GM06990 (cell line): ENCODE measurements around the gene B3GALT5.

Experiments used
- DNase-seq: peaks from one replicate; pipeline ENCODE4 v3.0.0-alpha.2; 2011; ENCODE audit not compliant: insufficient read length; ENCODE audit errors: extremely low read depth
- H3K27me3 ChIP-seq: replicated peaks from 2 replicates; pipeline ENCODE4 v1.6.0; 2011; ENCODE audit warnings: low read length; ENCODE audit not compliant: control insufficient read depth, insufficient read depth
- H3K36me3 ChIP-seq: 2 replicates; pipeline ENCODE4 v1.5.1; 2011; ENCODE audit warnings: low read length; ENCODE audit not compliant: control insufficient read depth, insufficient read depth
- H3K4me3 ChIP-seq: replicated peaks from 2 replicates; pipeline ENCODE4 v1.5.1; 2011; ENCODE audit warnings: low read depth, mild to moderate bottlenecking, control low read depth, low read length
- TF ChIP-seq, protein P1 (sequence below): IDR thresholded peaks from 2 replicates; pipeline ENCODE4 v1.5.1; 2011; ENCODE audit warnings: low read length, control low read depth, mild to moderate bottlenecking, inconsistent platforms; ENCODE audit not compliant: insufficient read depth, poor library complexity, severe bottlenecking

The B3GALT5 gene

DNA sequence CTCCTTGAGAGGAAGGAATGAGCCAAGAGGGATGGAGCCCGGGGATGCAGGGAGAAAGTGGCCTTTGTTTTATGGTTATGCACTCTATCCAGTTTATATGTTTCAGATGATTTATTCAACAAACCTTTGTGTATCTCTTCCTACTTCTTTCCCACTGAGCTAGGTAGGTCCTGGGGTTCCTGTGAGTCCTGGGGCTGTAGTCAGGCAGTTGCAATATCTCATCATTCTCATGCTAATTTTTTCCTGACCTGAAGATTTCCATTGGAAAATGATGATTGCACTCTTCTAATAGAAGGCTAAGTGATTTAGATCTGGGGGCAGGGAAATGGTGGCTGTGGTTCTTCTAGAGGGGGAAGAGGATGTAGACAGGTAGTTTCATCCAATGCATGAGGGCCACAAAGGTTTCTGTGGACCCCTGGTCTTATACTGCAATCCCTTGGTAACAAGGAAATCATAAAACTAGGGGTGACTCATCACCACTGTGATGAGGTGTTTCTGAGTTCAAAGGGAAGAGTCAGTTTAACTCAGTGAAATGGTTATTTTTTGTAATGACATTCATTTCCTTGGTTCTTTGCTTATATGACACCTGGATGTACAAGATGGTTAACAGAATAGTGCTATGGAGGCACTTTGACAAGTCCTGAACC is 20.2 kb downstream of the B3GALT5 start:
- DNase-seq: no peak
- TF ChIP-seq, protein P1, sequence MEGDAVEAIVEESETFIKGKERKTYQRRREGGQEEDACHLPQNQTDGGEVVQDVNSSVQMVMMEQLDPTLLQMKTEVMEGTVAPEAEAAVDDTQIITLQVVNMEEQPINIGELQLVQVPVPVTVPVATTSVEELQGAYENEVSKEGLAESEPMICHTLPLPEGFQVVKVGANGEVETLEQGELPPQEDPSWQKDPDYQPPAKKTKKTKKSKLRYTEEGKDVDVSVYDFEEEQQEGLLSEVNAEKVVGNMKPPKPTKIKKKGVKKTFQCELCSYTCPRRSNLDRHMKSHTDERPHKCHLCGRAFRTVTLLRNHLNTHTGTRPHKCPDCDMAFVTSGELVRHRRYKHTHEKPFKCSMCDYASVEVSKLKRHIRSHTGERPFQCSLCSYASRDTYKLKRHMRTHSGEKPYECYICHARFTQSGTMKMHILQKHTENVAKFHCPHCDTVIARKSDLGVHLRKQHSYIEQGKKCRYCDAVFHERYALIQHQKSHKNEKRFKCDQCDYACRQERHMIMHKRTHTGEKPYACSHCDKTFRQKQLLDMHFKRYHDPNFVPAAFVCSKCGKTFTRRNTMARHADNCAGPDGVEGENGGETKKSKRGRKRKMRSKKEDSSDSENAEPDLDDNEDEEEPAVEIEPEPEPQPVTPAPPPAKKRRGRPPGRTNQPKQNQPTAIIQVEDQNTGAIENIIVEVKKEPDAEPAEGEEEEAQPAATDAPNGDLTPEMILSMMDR: no peak
- Histone ChIP-seq H3K4me3 (no peak overlapping the region), H3K27me3 (no peaks in the 10 kb centered on the region), H3K36me3 (no peaks in the 10 kb centered on the region)

DNA sequence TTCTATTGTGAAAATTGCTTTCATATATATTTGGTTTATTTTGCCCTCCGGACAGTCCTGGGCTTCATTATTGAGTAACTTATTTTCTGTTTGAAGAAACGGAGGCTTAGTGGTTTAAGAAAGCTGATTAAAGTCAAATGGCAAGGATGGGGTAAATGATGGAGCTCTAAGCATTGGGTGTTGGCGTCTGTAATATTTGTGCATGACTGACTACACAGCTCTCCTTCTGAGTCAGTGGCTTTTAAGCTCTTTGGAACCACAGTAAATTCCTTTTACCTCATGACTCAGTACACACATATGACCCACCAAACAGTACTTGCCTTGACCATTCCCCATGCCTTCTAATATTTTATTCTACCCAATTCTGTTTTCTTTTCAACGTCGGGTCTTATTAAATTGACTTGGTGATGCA is 21.0 kb downstream of the B3GALT5 start:
- TF ChIP-seq, protein P1: no peak
- no peak overlapping the region for H3K4me3 ChIP-seq
- no peak for DNase-seq
- no peaks in the 10 kb centered on the region for H3K27me3 ChIP-seq
- H3K36me3 ChIP-seq: no peaks in the 10 kb centered on the region

DNA sequence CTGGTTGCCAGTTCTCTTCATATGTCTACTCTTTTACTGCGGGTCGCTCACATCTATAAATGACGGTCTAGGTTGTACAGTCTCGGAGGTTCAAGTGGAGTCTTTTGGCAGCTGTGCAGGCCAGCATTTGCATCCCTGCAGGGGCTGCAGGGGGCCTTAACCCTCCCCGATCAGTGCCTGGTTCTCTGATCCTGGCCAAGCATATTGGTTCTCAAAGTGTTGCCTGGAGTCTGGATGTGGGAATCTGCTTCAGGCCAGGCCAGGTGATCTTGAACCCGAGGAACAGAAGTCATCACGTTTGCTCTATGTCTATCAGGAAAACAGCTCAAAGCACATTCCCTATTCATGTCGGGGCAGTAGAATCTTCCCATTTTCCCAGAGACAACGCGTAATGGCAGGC is 21.8 kb downstream of the B3GALT5 start:
- Histone ChIP-seq H3K4me3 (no peak overlapping the region), H3K27me3 (no peaks in the 10 kb centered on the region), H3K36me3 (no peaks in the 10 kb centered on the region)
- TF ChIP-seq, protein P1: no peak
- DNase-seq: no peak

DNA sequence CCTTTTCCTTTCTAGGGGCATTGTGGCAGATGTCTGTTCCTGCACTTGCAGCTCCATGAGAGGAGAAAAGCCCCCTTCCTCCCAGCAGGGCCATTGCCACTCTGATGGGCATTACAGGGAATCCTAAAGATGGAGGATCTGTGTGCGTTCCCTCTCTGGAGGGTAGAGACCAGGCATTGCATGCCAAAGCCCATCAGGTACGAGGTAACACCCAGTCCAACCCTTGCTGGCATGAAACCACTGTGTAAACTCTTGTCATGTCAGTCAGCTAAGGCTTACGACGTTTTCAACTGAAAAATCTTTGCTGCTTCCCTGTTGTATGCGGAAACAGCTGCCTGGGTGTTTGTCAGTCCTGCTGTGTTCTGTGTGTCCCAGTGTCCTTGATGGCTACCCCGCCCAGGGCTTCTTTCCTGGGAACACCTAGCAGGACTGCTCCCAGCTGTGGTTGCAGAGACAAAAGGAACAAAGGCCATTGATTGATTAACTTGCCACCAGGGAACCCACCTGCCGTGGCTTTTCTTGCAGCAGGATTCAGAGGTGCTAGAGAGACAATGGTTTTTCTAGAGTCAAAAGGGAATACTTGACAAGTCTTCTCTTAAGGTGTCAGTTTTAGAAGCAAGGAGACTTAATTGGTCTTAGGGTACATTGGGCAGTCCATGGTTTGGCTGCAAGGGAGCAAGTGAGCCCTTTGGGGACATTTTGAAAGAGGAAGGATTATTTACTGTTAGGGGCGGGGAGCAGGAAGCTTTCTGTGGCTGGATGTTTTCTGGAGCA is 24.6 kb downstream of the B3GALT5 start:
- DNase-seq: no peak
- H3K4me3 ChIP-seq: no peak overlapping the region

DNA sequence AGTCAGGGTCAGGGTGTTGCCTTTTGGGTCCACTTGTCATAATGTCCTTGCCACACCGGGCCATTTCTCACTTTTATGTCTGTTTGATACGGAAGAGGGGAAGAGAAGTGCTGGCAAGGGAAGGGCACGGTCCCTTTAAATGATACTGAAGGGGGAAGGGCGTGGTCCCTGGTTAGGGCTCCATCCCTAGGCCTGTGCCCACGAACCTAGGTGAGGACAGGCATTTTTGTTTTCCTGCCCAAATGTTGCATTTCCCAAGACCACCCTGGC is 25.2 kb downstream of the B3GALT5 start:
- Histone ChIP-seq H3K4me3 (no peak overlapping the region), H3K27me3 (no peaks in the 10 kb centered on the region), H3K36me3 (no peaks in the 10 kb centered on the region)
- DNase-seq: no peak
- TF ChIP-seq, protein P1: no peak

More for the DNA sequence above, 24.6 kb downstream of the B3GALT5 start:
- H3K36me3 ChIP-seq: no peaks in the 10 kb centered on the region
- H3K27me3 ChIP-seq: no peaks in the 10 kb centered on the region
- TF ChIP-seq, protein P1: no peak
